ENCODE data around the gene PALS1.

Gene PALS1

DNA sequence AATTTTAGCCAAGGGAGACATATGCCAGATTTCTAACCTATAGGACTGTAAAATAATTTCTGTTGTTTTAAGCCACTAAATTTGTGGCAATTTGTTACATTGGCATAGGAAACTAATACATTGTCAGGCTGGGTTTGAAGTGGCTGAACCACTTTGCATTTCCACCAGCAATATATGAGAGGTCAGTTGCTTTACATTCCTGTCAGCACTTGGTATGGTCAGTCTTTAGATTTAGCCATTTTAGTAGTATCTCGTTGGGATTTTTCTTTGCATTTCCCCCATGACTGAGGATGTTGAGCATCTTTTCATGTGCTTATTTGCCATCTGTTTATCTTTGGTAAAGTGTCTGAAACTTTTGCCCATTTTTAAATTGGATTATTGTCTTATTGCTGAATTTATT, 3.9 kb downstream of the PALS1 start:
- Histone ChIP-seq H3K27me3 (ENCODE audit: insufficient read depth, low read length, poor library complexity) (no peaks in the 10 kb centered on the region), H2AFZ (ENCODE audit: low read depth, low read length) (no peak overlapping the region), H3K4me1 (ENCODE audit: insufficient read depth, low read length) (peaks cover 24% of the 10 kb centered on the region), H3K9ac (ENCODE audit: low read depth, low read length) (no peak overlapping the region), H3K4me3 (ENCODE audit: low read depth in 1 of 2, low read length in 2 of 2) (no peak overlapping the region), H4K20me1 (ENCODE audit: insufficient read depth, low read length) (peaks cover 11% of the 10 kb centered on the region; the same call in 1 of the 2 replicates), H3K36me3 (ENCODE audit: insufficient read depth, low read length) (no peaks in the 10 kb centered on the region; the same call in 1 of the 2 replicates), H3K79me2 (ENCODE audit: insufficient read depth, low read length) (peaks cover 81% of the 10 kb centered on the region), H3K9me3 (ENCODE audit: insufficient read depth, low read length, severe bottlenecking) (no peaks in the 10 kb centered on the region), H3K4me2 (ENCODE audit: insufficient read depth, low read length) (no peak overlapping the region), H3K27ac (ENCODE audit: low read length) (no peak overlapping the region)
- no peak for TF ChIP-seq EZH2 (IDR thresholded peaks at IDR 0.05; ENCODE audit: borderline replicate concordance, low read depth, low read length, severe bottlenecking)
- TF ChIP-seq, protein P1, sequence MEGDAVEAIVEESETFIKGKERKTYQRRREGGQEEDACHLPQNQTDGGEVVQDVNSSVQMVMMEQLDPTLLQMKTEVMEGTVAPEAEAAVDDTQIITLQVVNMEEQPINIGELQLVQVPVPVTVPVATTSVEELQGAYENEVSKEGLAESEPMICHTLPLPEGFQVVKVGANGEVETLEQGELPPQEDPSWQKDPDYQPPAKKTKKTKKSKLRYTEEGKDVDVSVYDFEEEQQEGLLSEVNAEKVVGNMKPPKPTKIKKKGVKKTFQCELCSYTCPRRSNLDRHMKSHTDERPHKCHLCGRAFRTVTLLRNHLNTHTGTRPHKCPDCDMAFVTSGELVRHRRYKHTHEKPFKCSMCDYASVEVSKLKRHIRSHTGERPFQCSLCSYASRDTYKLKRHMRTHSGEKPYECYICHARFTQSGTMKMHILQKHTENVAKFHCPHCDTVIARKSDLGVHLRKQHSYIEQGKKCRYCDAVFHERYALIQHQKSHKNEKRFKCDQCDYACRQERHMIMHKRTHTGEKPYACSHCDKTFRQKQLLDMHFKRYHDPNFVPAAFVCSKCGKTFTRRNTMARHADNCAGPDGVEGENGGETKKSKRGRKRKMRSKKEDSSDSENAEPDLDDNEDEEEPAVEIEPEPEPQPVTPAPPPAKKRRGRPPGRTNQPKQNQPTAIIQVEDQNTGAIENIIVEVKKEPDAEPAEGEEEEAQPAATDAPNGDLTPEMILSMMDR (IDR thresholded peaks at IDR 0.05; ENCODE audit: borderline replicate concordance, extremely low read depth, low read length, poor library complexity, severe bottlenecking) = no peak
- no peak for DNase-seq
- ATAC-seq (ENCODE audit: insufficient read depth, low read depth) = no peak

DNA sequence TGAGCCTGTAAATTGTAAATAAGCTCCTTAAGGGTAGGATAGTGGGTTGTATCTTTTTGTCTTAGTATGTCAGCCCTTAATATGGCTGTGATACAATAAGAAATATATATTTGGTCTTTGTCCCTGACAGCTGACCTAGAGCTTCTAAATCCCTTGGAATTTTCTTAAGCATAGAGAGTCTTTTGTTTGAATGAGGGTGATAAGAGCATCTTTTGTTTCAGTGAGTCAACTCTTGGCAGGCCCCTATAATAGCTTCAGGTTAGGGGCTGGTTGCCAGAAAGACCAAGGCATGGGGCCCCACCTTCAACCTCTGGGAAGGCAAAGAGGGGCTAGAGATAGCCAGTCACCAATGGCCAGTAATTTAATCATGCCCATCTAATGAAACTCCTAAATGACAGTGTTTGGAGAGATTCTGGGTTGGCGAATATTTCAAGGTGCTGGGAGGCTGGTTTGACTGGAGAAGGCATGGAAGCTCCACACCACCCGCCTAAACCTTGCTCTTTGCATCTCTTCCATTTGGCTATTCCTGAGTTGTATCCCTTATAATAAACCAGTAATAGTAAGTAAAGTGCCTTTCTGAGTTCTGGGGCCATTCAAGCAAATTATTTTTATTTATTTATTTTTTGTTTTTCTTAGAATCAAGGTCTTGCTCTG, 10.5 kb downstream of the PALS1 start:
- Histone ChIP-seq H3K4me3 (ENCODE audit: low read depth in 1 of 2, low read length in 2 of 2) (no peak overlapping the region), H3K4me1 (ENCODE audit: insufficient read depth, low read length) (no peaks in the 10 kb centered on the region), H3K9ac (ENCODE audit: low read depth, low read length) (no peak overlapping the region), H3K4me2 (ENCODE audit: insufficient read depth, low read length) (no peak overlapping the region), H3K79me2 (ENCODE audit: insufficient read depth, low read length) (peaks cover 77% of the 10 kb centered on the region), H2AFZ (ENCODE audit: low read depth, low read length) (no peak overlapping the region), H4K20me1 (ENCODE audit: insufficient read depth, low read length) (peaks cover 19% of the 10 kb centered on the region; the same call in 1 of the 2 replicates), H3K36me3 (ENCODE audit: insufficient read depth, low read length) (peaks cover 3% of the 10 kb centered on the region; the same call in 1 of the 2 replicates), H3K27ac (ENCODE audit: low read length) (no peak overlapping the region), H3K27me3 (ENCODE audit: insufficient read depth, low read length, poor library complexity) (no peaks in the 10 kb centered on the region), H3K9me3 (ENCODE audit: insufficient read depth, low read length, severe bottlenecking) (no peaks in the 10 kb centered on the region)
- no peak for ATAC-seq (ENCODE audit: insufficient read depth, low read depth)
- TF ChIP-seq, protein P1 (IDR thresholded peaks at IDR 0.05; ENCODE audit: borderline replicate concordance, extremely low read depth, low read length, poor library complexity, severe bottlenecking) = no peak
- TF ChIP-seq EZH2 (IDR thresholded peaks at IDR 0.05; ENCODE audit: borderline replicate concordance, low read depth, low read length, severe bottlenecking) = no peak
- DNase-seq = no peak

GRCh38 chr14:67253076-67253635, 11.9 kb downstream of the PALS1 start:
- Histone ChIP-seq H3K79me2 (ENCODE audit: insufficient read depth, low read length) (peaks cover 76% of the 10 kb centered on the region), H3K4me3 (ENCODE audit: low read depth in 1 of 2, low read length in 2 of 2) (no peak overlapping the region), H3K27me3 (ENCODE audit: insufficient read depth, low read length, poor library complexity) (no peaks in the 10 kb centered on the region), H3K4me2 (ENCODE audit: insufficient read depth, low read length) (no peak overlapping the region), H2AFZ (ENCODE audit: low read depth, low read length) (no peak overlapping the region), H3K9me3 (ENCODE audit: insufficient read depth, low read length, severe bottlenecking) (no peaks in the 10 kb centered on the region), H3K4me1 (ENCODE audit: insufficient read depth, low read length) (no peaks in the 10 kb centered on the region), H4K20me1 (ENCODE audit: insufficient read depth, low read length) (peaks cover 14% of the 10 kb centered on the region; the same call in 1 of the 2 replicates), H3K27ac (ENCODE audit: low read length) (no peak overlapping the region), H3K36me3 (ENCODE audit: insufficient read depth, low read length) (peaks cover 3% of the 10 kb centered on the region; the same call in 1 of the 2 replicates), H3K9ac (ENCODE audit: low read depth, low read length) (no peak overlapping the region)
- DNase-seq = no peak
- no peak for ATAC-seq (ENCODE audit: insufficient read depth, low read depth)
- no peak for TF ChIP-seq EZH2 (IDR thresholded peaks at IDR 0.05; ENCODE audit: borderline replicate concordance, low read depth, low read length, severe bottlenecking)

DNA sequence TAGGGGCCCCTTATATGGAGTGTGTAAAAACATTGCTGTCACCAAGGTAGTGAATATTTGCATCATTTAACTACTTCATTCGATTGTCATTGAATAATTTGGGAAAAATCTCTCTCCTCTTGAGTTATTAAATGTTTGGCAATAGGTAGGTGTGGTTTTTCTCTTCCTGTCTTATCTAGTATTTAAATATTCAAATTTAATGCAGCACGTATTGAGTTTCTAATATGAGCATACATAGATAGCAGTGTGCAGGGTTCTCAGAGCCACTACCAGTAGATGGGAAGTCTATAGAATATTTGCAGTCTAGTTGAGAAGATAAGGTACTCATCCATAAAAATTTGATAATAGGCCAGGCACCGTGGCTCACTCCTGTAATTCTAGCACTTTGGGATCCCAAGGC, 16.7 kb downstream of the PALS1 start:
- peaks cover 3% of the 10 kb centered on the region; the same call in 1 of the 2 replicates for H3K36me3 ChIP-seq (ENCODE audit: insufficient read depth, low read length)
- no peaks in the 10 kb centered on the region for H3K27me3 ChIP-seq (ENCODE audit: insufficient read depth, low read length, poor library complexity)
- no peaks in the 10 kb centered on the region for H3K9me3 ChIP-seq (ENCODE audit: insufficient read depth, low read length, severe bottlenecking)
- H3K27ac ChIP-seq (ENCODE audit: low read length) = no peak overlapping the region
- H3K4me1 ChIP-seq (ENCODE audit: insufficient read depth, low read length) = no peaks in the 10 kb centered on the region
- peaks cover 14% of the 10 kb centered on the region; the same call in 1 of the 2 replicates for H4K20me1 ChIP-seq (ENCODE audit: insufficient read depth, low read length)
- peaks cover 59% of the 10 kb centered on the region for H3K79me2 ChIP-seq (ENCODE audit: insufficient read depth, low read length)
- no peak overlapping the region for H3K4me3 ChIP-seq (ENCODE audit: low read depth in 1 of 2, low read length in 2 of 2)
- H2AFZ ChIP-seq (ENCODE audit: low read depth, low read length) = no peak overlapping the region
- DNase-seq (no peak), ATAC-seq (ENCODE audit: insufficient read depth, low read depth) (no peak)
- no peak for TF ChIP-seq EZH2 (IDR thresholded peaks at IDR 0.05; ENCODE audit: borderline replicate concordance, low read depth, low read length, severe bottlenecking)
- TF ChIP-seq, protein P1 (IDR thresholded peaks at IDR 0.05; ENCODE audit: borderline replicate concordance, extremely low read depth, low read length, poor library complexity, severe bottlenecking) = no peak
- H3K9ac ChIP-seq (ENCODE audit: low read depth, low read length) = no peak overlapping the region
- no peak overlapping the region for H3K4me2 ChIP-seq (ENCODE audit: insufficient read depth, low read length)
